OCI-LY7 (cell line): Measurements from ENCODE around the gene SENP2. TPM values are rescaled to one million over a fixed set of nuclear protein-coding genes. Genes with fewer than 3 reads are reported as not detected.
A peak's percentile ranks its signal among the peaks of the same experiment; 100 is the strongest.

Experiments
- BruUV-seq: library from RNA; stranded (reverse); fragments of 400-500 nt; replicated peaks from 2 replicates; lab custom pipeline; 2021; lab: Mats Ljungman, UMichigan
- CTCF ChIA-PET: fragments of 300-600 bp; sonication (Branson Sonifier 250); formaldehyde crosslinking; loops from one replicate; lab custom pipeline; 2022; ENCODE audit warnings: antibody characterized with exemption; ENCODE audit not compliant: unreplicated experiment; lab: Charles Lee
- POLR2A ChIA-PET: fragments of 300-600 bp; sonication (Branson Sonifier 250); formaldehyde crosslinking; loops from one replicate; lab custom pipeline; 2022; ENCODE audit warnings: antibody characterized with exemption; lab: Charles Lee
- DNase-seq: peaks from one replicate; pipeline ENCODE4 v3.0.0-alpha.2; 2015; ENCODE audit warnings: low spot score
- H2AFZ ChIP-seq: fragments of 200-600 bp; sonication (generic), shearing (Covaris generic); 2 replicates; pipeline ENCODE4 v1.6.1; 2014; ENCODE audit warnings: mild to moderate bottlenecking, antibody characterized with exemption, low read length, moderate library complexity
- H3K27ac ChIP-seq: fragments of 200-600 bp; sonication (generic); 2 replicates; pipeline ENCODE4 v1.5.1; 2014; ENCODE audit warnings: mixed run types, low read depth, mild to moderate bottlenecking, moderate library complexity, low read length, inconsistent platforms; ENCODE audit not compliant: poor library complexity, severe bottlenecking
- H3K36me3 ChIP-seq: fragments of 200-600 bp; sonication (generic); 2 replicates; pipeline ENCODE4 v1.6.1; 2014; ENCODE audit warnings: mild to moderate bottlenecking, antibody characterized with exemption, low read length, moderate library complexity, mixed read lengths; ENCODE audit not compliant: insufficient read depth
- H3K4me1 ChIP-seq: fragments of 200-600 bp; sonication (generic); 2 replicates; pipeline ENCODE4 v1.5.1; 2014; ENCODE audit warnings: mild to moderate bottlenecking, low read length; ENCODE audit not compliant: insufficient read depth, poor library complexity, severe bottlenecking
- H3K4me2 ChIP-seq: fragments of 200-600 bp; sonication (generic); 2 replicates; pipeline ENCODE4 v1.6.1; 2014; ENCODE audit warnings: mild to moderate bottlenecking, low read length
- H3K4me3 ChIP-seq: fragments of 200-600 bp; sonication (generic); 2 replicates; pipeline ENCODE4 v1.5.1; 2014; ENCODE audit warnings: mild to moderate bottlenecking, low read depth, low read length; ENCODE audit not compliant: poor library complexity, severe bottlenecking
- H3K79me2 ChIP-seq: fragments of 200-600 bp; sonication (generic); 2 replicates; pipeline ENCODE4 v1.6.1; 2016; ENCODE audit warnings: low read depth, mild to moderate bottlenecking, low read length, moderate library complexity, mixed read lengths; ENCODE audit not compliant: insufficient read depth
- H3K9me2 ChIP-seq: fragments of 200-600 bp; sonication (generic); 2 replicates; pipeline ENCODE4 v1.6.1; 2016; ENCODE audit warnings: mild to moderate bottlenecking, low read length, mixed read lengths; ENCODE audit not compliant: insufficient read depth
- H3K9me3 ChIP-seq: fragments of 200-600 bp; sonication (generic); 2 replicates; pipeline ENCODE4 v1.6.1; 2014; ENCODE audit warnings: mild to moderate bottlenecking, mixed run types, low read length, mixed read lengths
- H4K20me1 ChIP-seq: fragments of 200-600 bp; sonication (generic); 2 replicates; pipeline ENCODE4 v1.6.1; 2014; ENCODE audit warnings: mild to moderate bottlenecking, antibody characterized with exemption, low read length, moderate library complexity, mixed read lengths; ENCODE audit not compliant: insufficient read depth
- EZH2phosphoT487 ChIP-seq: fragments of 200-600 bp; sonication (generic); IDR thresholded peaks from 2 replicates; pipeline ENCODE4 v1.6.1; 2018; ENCODE audit warnings: low read depth, borderline replicate concordance, mild to moderate bottlenecking, mixed run types, antibody characterized with exemption, low read length, moderate library complexity, mixed read lengths
- intact Hi-C: fragments of 100-400 bp; cut with micrococcal nuclease; formaldehyde crosslinking; loops from one replicate; pipeline ENCODE4 v1.10.0; 2022; ENCODE audit not compliant: unreplicated experiment
- total RNA-seq, 2 experiments: library from RNA; depleted of rRNA in 1 of 2; stranded (reverse); fragments of >200 nt in 1 of 2; shearing (Covaris generic) in 1 of 2; gene quantifications; 2 replicates each; pipeline ENCODE4 v1.2.3, GENCODE V29; 2014 to 2022
- TF ChIP-seq, protein P1 (sequence below): fragments of 200-600 bp; sonication (generic); conservative IDR thresholded peaks from 2 replicates; pipeline ENCODE4 v1.5.1; 2014; ENCODE audit warnings: mild to moderate bottlenecking, antibody characterized with exemption, low read length, moderate library complexity, mixed read lengths

SENP2 gene
- total RNA-seq, 2 experiments from 2014 or later, result 39.8 to 64.5 TPM

DNA sequence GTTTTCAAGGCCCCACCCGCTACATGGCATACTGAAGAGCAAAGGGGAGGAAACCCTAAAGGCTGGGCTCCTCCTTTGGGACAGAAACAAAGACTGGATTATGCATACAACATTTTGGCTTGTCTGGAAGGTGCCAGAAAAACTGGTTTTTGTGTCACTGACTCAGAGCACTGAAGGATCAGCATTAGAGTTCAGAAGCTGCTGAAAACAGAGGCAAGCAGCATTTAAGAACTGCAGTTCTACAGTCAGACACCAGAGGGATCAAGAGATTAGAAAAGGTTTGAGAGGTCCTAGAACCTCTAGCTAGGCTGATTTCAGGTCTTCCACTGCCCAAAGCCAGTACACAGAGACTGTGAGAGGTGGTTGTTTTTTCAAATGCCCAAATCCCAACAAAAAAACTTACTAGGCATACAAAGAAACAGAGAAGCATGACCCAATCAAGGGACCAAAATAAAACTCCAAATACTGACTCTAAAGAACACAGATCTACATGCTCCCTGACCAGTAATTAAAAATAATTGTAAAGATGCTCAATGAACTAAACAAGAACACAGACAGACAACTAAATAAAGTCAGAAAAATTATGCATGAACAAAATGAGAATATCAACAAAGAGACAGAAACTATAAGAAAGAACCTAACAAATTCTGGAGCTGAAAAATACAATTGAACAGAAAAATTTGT, 91.2 kb downstream of the SENP2 start:
- no peaks in the 10 kb centered on the region for H3K79me2 ChIP-seq
- H3K27ac ChIP-seq, result no peak overlapping the region
- ChIA-PET CTCF (interaction anchor here (1.0 kb wide), 1 partner anchor 19 kb away, joined by 3 read pairs; no protein-coding TSS in a partner anchor), POLR2A (interaction anchor here (0.5 kb wide), 1 partner anchor 16 kb away, joined by 4 read pairs; no protein-coding TSS in a partner anchor)
- H4K20me1 ChIP-seq, result no peaks in the 10 kb centered on the region
- no peak overlapping the region for H3K4me3 ChIP-seq
- no peak overlapping the region for H3K4me2 ChIP-seq
- DNase-seq, result peak; percentile 40
- no peaks in the 10 kb centered on the region for H3K9me2 ChIP-seq
- BruUV-seq, result no TSS peak
- intact Hi-C loops, result loop anchor here (5.0 kb wide), 1 partner anchor 90 kb away; no protein-coding TSS in a partner anchor
- no peaks in the 10 kb centered on the region for H3K4me1 ChIP-seq
- no peaks in the 10 kb centered on the region for H3K9me3 ChIP-seq
- H2AFZ ChIP-seq, result no peak overlapping the region
- H3K36me3 ChIP-seq, result no peaks in the 10 kb centered on the region
- TF ChIP-seq, protein P1, sequence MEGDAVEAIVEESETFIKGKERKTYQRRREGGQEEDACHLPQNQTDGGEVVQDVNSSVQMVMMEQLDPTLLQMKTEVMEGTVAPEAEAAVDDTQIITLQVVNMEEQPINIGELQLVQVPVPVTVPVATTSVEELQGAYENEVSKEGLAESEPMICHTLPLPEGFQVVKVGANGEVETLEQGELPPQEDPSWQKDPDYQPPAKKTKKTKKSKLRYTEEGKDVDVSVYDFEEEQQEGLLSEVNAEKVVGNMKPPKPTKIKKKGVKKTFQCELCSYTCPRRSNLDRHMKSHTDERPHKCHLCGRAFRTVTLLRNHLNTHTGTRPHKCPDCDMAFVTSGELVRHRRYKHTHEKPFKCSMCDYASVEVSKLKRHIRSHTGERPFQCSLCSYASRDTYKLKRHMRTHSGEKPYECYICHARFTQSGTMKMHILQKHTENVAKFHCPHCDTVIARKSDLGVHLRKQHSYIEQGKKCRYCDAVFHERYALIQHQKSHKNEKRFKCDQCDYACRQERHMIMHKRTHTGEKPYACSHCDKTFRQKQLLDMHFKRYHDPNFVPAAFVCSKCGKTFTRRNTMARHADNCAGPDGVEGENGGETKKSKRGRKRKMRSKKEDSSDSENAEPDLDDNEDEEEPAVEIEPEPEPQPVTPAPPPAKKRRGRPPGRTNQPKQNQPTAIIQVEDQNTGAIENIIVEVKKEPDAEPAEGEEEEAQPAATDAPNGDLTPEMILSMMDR, result peak; percentile 76
- TF ChIP-seq EZH2phosphoT487, result no peak

DNA sequence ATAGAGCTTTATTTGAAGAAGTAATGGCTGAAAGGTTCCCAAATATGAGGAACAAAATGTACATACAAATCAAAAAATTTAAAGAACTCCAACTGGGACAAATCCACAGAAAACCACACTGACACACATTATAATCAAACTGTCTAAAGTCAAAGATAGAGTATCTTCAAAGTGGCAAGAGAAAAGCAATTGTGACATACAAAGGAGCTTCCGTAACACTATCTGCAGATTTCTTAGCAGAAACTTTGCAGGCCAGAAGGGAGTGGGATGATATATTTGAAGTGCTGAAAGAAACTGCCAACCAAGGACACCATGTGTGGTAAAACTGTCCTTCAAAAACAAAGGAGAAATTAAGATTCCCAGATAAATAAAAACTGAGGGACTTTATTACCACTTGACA, 91.9 kb downstream of the SENP2 start:
- Histone ChIP-seq H3K36me3 (no peaks in the 10 kb centered on the region), H2AFZ (no peak overlapping the region), H3K9me3 (no peaks in the 10 kb centered on the region), H3K4me2 (no peak overlapping the region), H3K4me1 (no peaks in the 10 kb centered on the region), H3K79me2 (no peaks in the 10 kb centered on the region), H3K27ac (no peak overlapping the region), H3K9me2 (no peaks in the 10 kb centered on the region), H3K4me3 (no peak overlapping the region), H4K20me1 (no peaks in the 10 kb centered on the region)
- TF ChIP-seq, protein P1, result no peak
- no peak for TF ChIP-seq EZH2phosphoT487
- CTCF ChIA-PET, result no interaction called here
- no peak for DNase-seq
- intact Hi-C loops, result loop anchor here (5.0 kb wide), 1 partner anchor 89 kb away; no protein-coding TSS in a partner anchor
- POLR2A ChIA-PET, result no interaction called here
- no TSS peak for BruUV-seq

DNA sequence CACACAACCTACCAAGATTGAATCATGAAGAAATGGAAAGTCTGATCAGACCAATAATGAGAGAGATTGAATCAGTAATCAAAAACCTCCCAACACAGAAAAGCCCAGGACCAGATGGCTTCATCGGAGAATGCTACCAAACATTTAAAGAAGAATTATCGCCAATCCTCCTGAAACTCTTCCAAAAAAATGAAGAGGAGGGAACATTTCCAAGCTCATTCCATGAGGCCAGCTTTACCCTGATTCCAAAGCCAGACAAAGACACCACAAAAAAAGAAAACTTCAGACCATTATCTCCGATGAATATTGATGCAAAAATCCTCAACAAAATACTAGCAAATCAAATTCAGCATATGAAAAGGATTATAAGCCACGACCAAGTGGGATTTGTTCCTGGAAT, 94.1 kb downstream of the SENP2 start:
- Histone ChIP-seq H2AFZ (no peak overlapping the region), H3K9me3 (no peaks in the 10 kb centered on the region), H3K79me2 (no peaks in the 10 kb centered on the region), H3K36me3 (no peaks in the 10 kb centered on the region), H4K20me1 (no peaks in the 10 kb centered on the region), H3K4me3 (no peak overlapping the region), H3K4me2 (no peak overlapping the region), H3K4me1 (no peaks in the 10 kb centered on the region), H3K27ac (no peak overlapping the region), H3K9me2 (no peaks in the 10 kb centered on the region)
- BruUV-seq, result no TSS peak
- DNase-seq, result no peak
- ChIA-PET CTCF (no interaction called here), POLR2A (interaction anchor here (0.6 kb wide), 1 partner anchor 92 kb away, joined by 5 read pairs; no protein-coding TSS in a partner anchor)
- intact Hi-C loops, result no loop called here
- TF ChIP-seq, protein P1, result no peak
- no peak for TF ChIP-seq EZH2phosphoT487
